ENCODE data around the gene TMC6. TPM values are rescaled to one million over a fixed set of nuclear protein-coding genes. Genes with fewer than 3 reads are reported as not detected.
"Not testable (repeated sequence)": the region's sequence is repeated elsewhere in the genome, so short reads cannot be mapped to it uniquely, and the experiment has no call there.

The TMC6 gene
- total RNA-seq, 1 donor from 2014 or later: 151 TPM

- no peak for DNase-seq (ENCODE audit: low spot score)
These were observed 47.0 kb downstream of the TMC6 start for GRCh38 chr17:78081551-78081950.

DNA sequence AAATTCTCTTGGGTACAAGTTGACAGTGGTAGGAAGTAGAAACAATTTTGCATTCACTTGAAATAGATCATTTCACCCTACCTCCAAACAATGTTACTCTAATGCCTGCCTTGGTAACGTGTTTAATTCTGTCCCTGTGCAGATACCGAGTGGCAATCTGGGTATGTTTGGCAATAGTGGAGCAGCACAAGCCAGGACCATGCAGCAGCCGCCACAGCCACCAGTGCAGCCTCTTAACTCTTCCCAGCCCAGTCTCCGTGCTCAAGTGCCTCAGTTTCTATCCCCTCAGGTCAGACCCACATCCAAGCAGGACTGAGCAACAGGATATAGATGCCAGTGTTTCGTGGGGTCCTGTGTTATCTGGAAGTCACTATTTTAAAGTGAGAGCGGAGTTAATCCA lies 49.3 kb downstream of the TMC6 start:
- no peak for DNase-seq (ENCODE audit: low spot score)

GRCh38 chr17:78075545-78075944 lies 53.0 kb downstream of the TMC6 start:
- no peak for DNase-seq (ENCODE audit: low spot score)

DNA sequence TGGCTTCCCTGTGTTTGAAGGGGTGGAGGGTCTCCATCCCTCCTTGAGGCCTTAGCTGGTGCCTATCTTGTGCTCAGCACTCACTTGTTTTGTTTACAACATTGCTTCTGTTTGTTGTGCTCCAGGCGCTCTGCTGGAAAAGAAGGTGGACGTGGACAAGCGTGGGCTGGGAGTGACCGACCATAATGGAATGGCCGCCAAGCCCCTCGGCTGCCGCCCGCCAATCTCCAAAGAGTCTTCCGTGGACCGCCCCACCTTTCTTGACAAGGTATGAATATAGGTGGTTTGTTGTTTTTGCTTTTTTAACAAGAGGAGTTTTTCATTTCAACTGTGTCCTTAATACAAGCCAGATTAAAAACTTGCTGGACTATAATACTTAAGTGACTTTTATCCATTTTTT lies 53.5 kb downstream of the TMC6 start:
- DNase-seq (ENCODE audit: low spot score): no peak

- no peak for DNase-seq (ENCODE audit: low spot score)
These were observed 55.6 kb downstream of the TMC6 start for GRCh38 chr17:78072961-78073360.

GRCh38 chr17:78069695-78070094 lies 58.9 kb downstream of the TMC6 start:
- no peak for DNase-seq (ENCODE audit: low spot score)

DNA sequence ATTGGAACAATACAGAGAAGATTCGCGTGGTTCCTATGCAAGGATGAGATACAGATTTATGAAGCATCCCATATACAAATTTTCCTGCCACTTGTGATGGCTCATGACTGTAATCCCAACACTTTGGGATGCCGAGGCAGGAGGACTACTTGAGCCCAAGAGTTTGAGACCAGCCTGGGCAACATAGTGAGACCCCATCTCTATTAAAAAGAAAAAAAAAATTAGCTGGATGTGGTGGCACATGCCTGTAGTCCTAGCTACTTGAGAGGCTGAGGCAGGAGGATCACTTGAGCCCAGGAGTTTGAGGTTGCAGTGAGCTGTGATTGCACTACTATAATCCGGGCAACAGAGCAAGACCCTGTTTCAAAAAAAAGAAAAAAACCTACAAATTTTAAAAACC lies 61.6 kb downstream of the TMC6 start:
- not testable (repeated sequence) for DNase-seq (ENCODE audit: low spot score)

DNA sequence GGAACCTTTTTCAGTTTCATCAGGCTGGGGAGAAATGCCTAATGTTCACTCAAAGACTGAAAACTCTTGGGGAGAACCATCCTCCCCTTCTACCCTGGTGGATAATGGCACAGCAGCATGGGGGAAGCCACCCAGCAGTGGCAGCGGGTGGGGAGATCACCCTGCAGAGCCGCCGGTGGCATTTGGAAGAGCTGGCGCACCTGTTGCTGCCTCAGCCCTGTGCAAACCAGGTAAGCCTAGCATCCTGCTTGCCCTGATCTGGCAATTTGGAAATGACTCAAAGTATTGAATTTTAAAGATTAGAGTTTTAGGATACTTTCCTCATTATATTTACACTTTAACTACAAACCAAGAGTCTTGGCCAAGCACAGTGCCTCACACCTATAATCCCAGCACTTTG lies 63.8 kb downstream of the TMC6 start:
- DNase-seq (ENCODE audit: low spot score): no peak

- no peak for DNase-seq (ENCODE audit: low spot score)
These were observed 65.1 kb downstream of the TMC6 start for GRCh38 chr17:78063489-78063888.

GRCh38 chr17:78062596-78062995 lies 66.0 kb downstream of the TMC6 start:
- DNase-seq (ENCODE audit: low spot score): no peak

Other genes with a start within 250 kb of the TMC6 start
- 36.7 TPM for gene TNRC6C, start 170.1 kb downstream of the TMC6 start, total RNA-seq
- 18.2 TPM for gene TMC8, start 2.0 kb upstream of the TMC6 start, total RNA-seq
- gene C17orf99, start 17.6 kb upstream of the TMC6 start, total RNA-seq: 0.21 TPM
- gene SYNGR2, start 39.8 kb upstream of the TMC6 start, total RNA-seq: 119 TPM
- 1.2 TPM for gene TK1, start 58.3 kb upstream of the TMC6 start, total RNA-seq
- 48.5 TPM for gene AFMID, start 58.6 kb upstream of the TMC6 start, total RNA-seq
- gene BIRC5, start 85.5 kb upstream of the TMC6 start, total RNA-seq: 2.0 TPM
- not detected for gene TMEM235, start 102.9 kb upstream of the TMC6 start, total RNA-seq
- 66.1 TPM for gene SOCS3, start 231.3 kb upstream of the TMC6 start, total RNA-seq
- 73.2 TPM for gene PGS1, start 249.9 kb upstream of the TMC6 start, total RNA-seq

Measured in ureter (tissue), 1 donor.